IMR-90 (cell line): ENCODE measurements around the gene CATSPER3. TPM values are rescaled to one million over a fixed set of nuclear protein-coding genes. Genes with fewer than 3 reads are reported as not detected.

Source experiments
- ATAC-seq: fragments of 200-7000 bp; cut with Tn5 transposase; 2 replicates; pipeline ENCODE4 v1.9.1; 2020; ENCODE audit warnings: low read depth, mild to moderate bottlenecking, moderate library complexity
- BruUV-seq: library from RNA; stranded (reverse); fragments of 400-500 nt; replicated peaks from 2 replicates; lab custom pipeline; 2021; lab: Mats Ljungman, UMichigan
- CTCF ChIA-PET: fragments of 300-600 bp; formaldehyde crosslinking; extraction: SDS; loops from one replicate; lab custom pipeline; 2021; ENCODE audit warnings: antibody characterized with exemption; lab: Yijun Ruan, JAX
- POLR2A ChIA-PET: fragments of 300-600 bp; sonication (Branson Sonifier 250); formaldehyde crosslinking; loops from one replicate; lab custom pipeline; 2022; ENCODE audit warnings: antibody characterized with exemption; ENCODE audit not compliant: unreplicated experiment; lab: Charles Lee
- DNase-seq: peaks from one replicate; pipeline ENCODE4 v3.0.0; 2013
- H2AFZ ChIP-seq: replicated peaks from 2 replicates; pipeline ENCODE3; 2013; ENCODE audit warnings: low read length, mild to moderate bottlenecking; ENCODE audit not compliant: poor library complexity
- H2AK5ac ChIP-seq: 2 replicates; pipeline ENCODE4 v1.6.1; 2013; ENCODE audit warnings: low read depth, low read length, inconsistent platforms
- H2AK9ac ChIP-seq: replicated peaks from 2 replicates; pipeline ENCODE3; 2013; ENCODE audit warnings: mild to moderate bottlenecking, low read depth, low read length, moderate library complexity; ENCODE audit not compliant: poor library complexity
- H2BK120ac ChIP-seq: 2 replicates; pipeline ENCODE4 v1.6.1; 2013; ENCODE audit warnings: low read depth, low read length, inconsistent platforms
- H2BK15ac ChIP-seq: 3 replicates; pipeline ENCODE4 v1.6.1; 2013; ENCODE audit warnings: low read depth, low read length, inconsistent platforms
- H2BK20ac ChIP-seq: 2 replicates; pipeline ENCODE4 v1.6.1; 2013; ENCODE audit warnings: low read depth, mild to moderate bottlenecking, inconsistent platforms, low read length, moderate library complexity
- H2BK5ac ChIP-seq: 2 replicates; pipeline ENCODE4 v1.6.1; 2013; ENCODE audit warnings: mild to moderate bottlenecking, low read depth, low read length, inconsistent platforms; ENCODE audit not compliant: poor library complexity, severe bottlenecking
- H3K14ac ChIP-seq: replicated peaks from 2 replicates; pipeline ENCODE4 v1.6.1; 2013; ENCODE audit warnings: low read depth, low read length, inconsistent platforms
- H3K18ac ChIP-seq: 2 replicates; pipeline ENCODE4 v1.6.1; 2013; ENCODE audit warnings: low read depth, low read length, control low read depth
- H3K23ac ChIP-seq: 2 replicates; pipeline ENCODE4 v1.6.1; 2013; ENCODE audit warnings: low read depth, low read length, inconsistent platforms
- H3K27ac ChIP-seq: 2 replicates; pipeline ENCODE4 v1.5.1; 2013; ENCODE audit warnings: mild to moderate bottlenecking, control low read depth, low read length; ENCODE audit not compliant: insufficient read depth
- H3K27me3 ChIP-seq: 2 replicates; pipeline ENCODE4 v1.6.1; 2013; ENCODE audit warnings: low read length; ENCODE audit not compliant: control insufficient read depth, insufficient read depth
- H3K36me3 ChIP-seq: 2 replicates; pipeline ENCODE4 v1.6.1; 2013; ENCODE audit warnings: low read length, mixed read lengths; ENCODE audit not compliant: control insufficient read depth, insufficient read depth
- H3K4ac ChIP-seq: 2 replicates; pipeline ENCODE4 v1.6.1; 2013; ENCODE audit warnings: low read depth, low read length, inconsistent platforms
- H3K4me1 ChIP-seq: 2 replicates; pipeline ENCODE4 v1.6.1; 2013; ENCODE audit warnings: low read length, mixed read lengths; ENCODE audit not compliant: control insufficient read depth, insufficient read depth
- H3K4me2 ChIP-seq: 2 replicates; pipeline ENCODE4 v1.6.1; 2013; ENCODE audit warnings: low read depth, mild to moderate bottlenecking, control low read depth, low read length, moderate library complexity
- H3K4me3 ChIP-seq: 2 replicates; pipeline ENCODE4 v1.5.1; 2013; ENCODE audit warnings: low read depth, mild to moderate bottlenecking, control low read depth, low read length, moderate library complexity; ENCODE audit not compliant: insufficient read depth
- H3K56ac ChIP-seq: 2 replicates; pipeline ENCODE4 v1.6.1; 2013; ENCODE audit warnings: low read length, inconsistent platforms; ENCODE audit not compliant: insufficient read depth; ENCODE audit errors: extremely low read depth
- H3K79me1 ChIP-seq, 2 experiments: 2 replicates each; pipeline ENCODE4 v1.6.1; 2013; ENCODE audit warnings: low read length in 2 of 2, inconsistent platforms in 1 of 2, low read depth in 1 of 2
- H3K9ac ChIP-seq: 2 replicates; pipeline ENCODE4 v1.6.1; 2013; ENCODE audit warnings: low read depth, low read length, control low read depth
- H3K9me1 ChIP-seq: 2 replicates; pipeline ENCODE4 v1.6.1; 2013; ENCODE audit warnings: low read length, inconsistent platforms; ENCODE audit not compliant: insufficient read depth
- H3K9me3 ChIP-seq: 2 replicates; pipeline ENCODE4 v1.6.1; 2013; ENCODE audit warnings: low read length; ENCODE audit not compliant: control insufficient read depth, insufficient read depth
- H4K20me1 ChIP-seq: 2 replicates; pipeline ENCODE4 v1.6.1; 2013; ENCODE audit warnings: low read length, inconsistent platforms; ENCODE audit not compliant: insufficient read depth
- H4K5ac ChIP-seq: 2 replicates; pipeline ENCODE4 v1.6.1; 2013; ENCODE audit warnings: mild to moderate bottlenecking, low read depth, low read length, control low read depth
- H4K8ac ChIP-seq, 2 experiments: 2 replicates each; pipeline ENCODE4 v1.6.1; 2013; ENCODE audit warnings: low read depth in 2 of 2, low read length in 2 of 2, control low read depth in 1 of 2, inconsistent platforms in 1 of 2
- H4K91ac ChIP-seq: 2 replicates; pipeline ENCODE4 v1.6.1; 2013; ENCODE audit warnings: low read depth, low read length, inconsistent platforms; ENCODE audit not compliant: insufficient read depth
- BHLHE40 ChIP-seq: fragments of 150-350 bp; IDR thresholded peaks from 2 replicates; pipeline ENCODE4 v1.6.1; 2016; ENCODE audit warnings: mild to moderate bottlenecking, low read depth, low read length
- CEBPB ChIP-seq: IDR thresholded peaks from 2 replicates; pipeline ENCODE4 v1.6.1; 2012; ENCODE audit warnings: low read depth, low read length, improper control_type of control experiment
- MAFK ChIP-seq: IDR thresholded peaks from 2 replicates; pipeline ENCODE4 v1.6.1; 2012; ENCODE audit warnings: low read depth, low read length, improper control_type of control experiment
- MAZ ChIP-seq: IDR thresholded peaks from 2 replicates; pipeline ENCODE4 v1.6.1; 2012; ENCODE audit warnings: low read depth, mild to moderate bottlenecking, low read length, improper control_type of control experiment, moderate library complexity, borderline replicate concordance
- RAD21 ChIP-seq: IDR thresholded peaks from 2 replicates; pipeline ENCODE4 v1.6.1; 2012; ENCODE audit warnings: low read length, improper control_type of control experiment
- RFX5 ChIP-seq: IDR thresholded peaks from 2 replicates; pipeline ENCODE4 v1.8.0; 2012; ENCODE audit warnings: low read depth, mild to moderate bottlenecking, low read length, moderate library complexity
- WGBS, 2 experiments: methylation state at CpG; one replicate each; pipeline versions ENCODE4 v1.1.5 to v1.1.7; 2013; ENCODE audit warnings: missing lambda C conversion rate in 2 of 2; ENCODE audit not compliant: insufficient read length in 1 of 2; ENCODE audit errors: extremely low coverage in 2 of 2; 5-methylcytosine and 5-hydroxymethylcytosine counted together
- dilution Hi-C: fragments of 300-500 bp; cut with HindIII; formaldehyde crosslinking; loops from one replicate; pipeline ENCODE4 v1.14.3; 2018; ENCODE audit warnings: low sequenced_read_pairs; ENCODE audit not compliant: unreplicated experiment
- in situ Hi-C: fragments of 300-500 bp; cut with MboI; formaldehyde crosslinking; loops from 3 replicates; pipeline ENCODE4 v1.14.3; 2019; ENCODE audit warnings: low sequenced_read_pairs, inconsistent platforms, mixed read lengths
- intact Hi-C: fragments of 100-400 bp; cut with micrococcal nuclease; formaldehyde crosslinking; loops from 2 replicates; pipeline ENCODE4 v1.10.0; 2022
- polyA plus RNA-seq, 3 experiments: library from polyadenylated mRNA; depleted of rRNA; stranded (reverse); fragments of >200 nt; gene quantifications; 2 replicates each; pipeline ENCODE4 v1.2.3, GENCODE V29; 2012; ENCODE audit warnings: low replicate concordance in 1 of 3
- total RNA-seq: library from RNA; depleted of rRNA; stranded (reverse); fragments of >200 nt; gene quantifications from 2 replicates; pipeline ENCODE4 v1.2.3, GENCODE V29; 2012
- TF ChIP-seq, protein P1 (sequence below): fragments of 150-350 bp; IDR thresholded peaks from 2 replicates; pipeline ENCODE4 v1.6.1; 2017; ENCODE audit warnings: mild to moderate bottlenecking, antibody characterized with exemption, low read length, low read depth

Gene CATSPER3
- total and polyA plus RNA-seq, 2 of the 4 experiments (the other 2 are of a cell fraction) = under 0.01 to 0.12 TPM

DNA sequence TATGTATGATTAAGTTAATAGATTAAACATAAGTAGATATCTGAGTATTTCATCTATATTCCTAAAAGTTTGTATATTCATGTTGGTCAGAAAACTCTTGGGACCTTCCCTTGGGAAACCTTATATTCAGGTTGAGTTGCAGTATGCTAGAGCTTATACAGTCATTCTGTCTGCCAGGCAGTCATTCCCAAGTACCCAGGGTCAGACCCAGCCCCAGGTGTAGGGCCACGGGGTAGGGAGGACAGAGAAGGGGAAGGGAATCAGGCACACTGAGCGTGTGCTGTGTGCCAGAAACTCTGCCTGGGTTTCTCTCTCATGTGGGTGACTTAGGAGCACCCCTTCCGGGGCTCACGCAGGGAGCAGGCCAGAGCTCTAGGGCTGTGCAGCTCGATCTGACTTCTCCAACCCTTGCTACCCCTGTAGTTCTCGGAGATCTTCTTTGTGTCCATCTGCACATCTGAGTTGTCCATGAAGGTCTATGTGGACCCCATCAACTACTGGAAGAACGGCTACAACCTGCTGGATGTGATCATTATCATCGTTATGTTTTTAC lies 28.2 kb downstream of the CATSPER3 start:
- in situ Hi-C loops (no loop called here), dilution Hi-C loops (no loop called here), intact Hi-C loops (loop anchor here (10.0 kb wide), 1 partner anchor 61 kb away; no protein-coding TSS in a partner anchor)
- H3K56ac ChIP-seq = no peak overlapping the region
- no peak overlapping the region for H3K4me2 ChIP-seq
- no peak overlapping the region for H3K27ac ChIP-seq
- H3K79me1 ChIP-seq = no peaks in the 10 kb centered on the region
- H2BK5ac ChIP-seq = no peak overlapping the region
- no peak overlapping the region for H3K18ac ChIP-seq
- H3K4ac ChIP-seq = no peak overlapping the region
- H3K23ac ChIP-seq = no peak overlapping the region
- H3K9ac ChIP-seq = no peak overlapping the region
- no peak overlapping the region for H3K4me3 ChIP-seq
- H3K4me1 ChIP-seq = no peaks in the 10 kb centered on the region
- H3K36me3 ChIP-seq = no peaks in the 10 kb centered on the region
- no peaks in the 10 kb centered on the region for H4K20me1 ChIP-seq
- H3K14ac ChIP-seq = no peak overlapping the region
- POLR2A ChIA-PET = no interaction called here
- no peak overlapping the region for H2AK5ac ChIP-seq
- DNase-seq = no peak
- no peak overlapping the region for H2AFZ ChIP-seq
- H3K27me3 ChIP-seq = no peaks in the 10 kb centered on the region
- H4K8ac ChIP-seq = no peak overlapping the region
- TF ChIP-seq MAZ (no peak), CEBPB (no peak), RAD21 (no peak), RFX5 (no peak), BHLHE40 (no peak), MAFK (no peak)
- TF ChIP-seq, protein P1, sequence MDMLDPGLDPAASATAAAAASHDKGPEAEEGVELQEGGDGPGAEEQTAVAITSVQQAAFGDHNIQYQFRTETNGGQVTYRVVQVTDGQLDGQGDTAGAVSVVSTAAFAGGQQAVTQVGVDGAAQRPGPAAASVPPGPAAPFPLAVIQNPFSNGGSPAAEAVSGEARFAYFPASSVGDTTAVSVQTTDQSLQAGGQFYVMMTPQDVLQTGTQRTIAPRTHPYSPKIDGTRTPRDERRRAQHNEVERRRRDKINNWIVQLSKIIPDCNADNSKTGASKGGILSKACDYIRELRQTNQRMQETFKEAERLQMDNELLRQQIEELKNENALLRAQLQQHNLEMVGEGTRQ = no peak
- 90% methylated on average over 3 of the region's 8 CpGs; no CpG with 5 or more reads in 1 of the 2 experiments for WGBS, 2 experiments
- no peaks in the 10 kb centered on the region for H3K9me1 ChIP-seq
- no peak for ATAC-seq
- BruUV-seq = no TSS peak
- H3K9me3 ChIP-seq = no peaks in the 10 kb centered on the region
- no peak overlapping the region for H2BK20ac ChIP-seq
- no peak overlapping the region for H2BK120ac ChIP-seq
- H4K91ac ChIP-seq = no peak overlapping the region
- CTCF ChIA-PET = no interaction called here
- no peak overlapping the region for H2BK15ac ChIP-seq
- no peak overlapping the region for H4K5ac ChIP-seq
- no peak overlapping the region for H2AK9ac ChIP-seq
